ENCODE results near the gene FGF18. TPM values are rescaled to one million over a fixed set of nuclear protein-coding genes. Genes with fewer than 3 reads are reported as not detected.
"Not testable (repeated sequence)": the region's sequence is repeated elsewhere in the genome, so short reads cannot be mapped to it uniquely, and the experiment has no call there.

Gene FGF18
- total RNA-seq, 4 donors from 2014 or later, result 0.20 TPM; not detected in 3

- intact Hi-C loops (cut with DNase I; ENCODE audit: low total_unique reads) (no loop called here), in situ Hi-C loops (cut with MboI; ENCODE audit: low sequenced_read_pairs in 4 of 4) (loop anchor here (10.0 to 25.0 kb wide), 3 partner anchors 478 to 628 kb away; no protein-coding TSS in a partner anchor)
- Histone ChIP-seq H3K36me3 (peaks cover 5 to 76% of the 10 kb centered on the region in 2 donors), H3K4me3 (no peak overlapping the region), H3K27me3 (no peaks in the 10 kb centered on the region), H3K4me1 (no peaks in the 10 kb centered on the region), H3K9me3 (no peaks in the 10 kb centered on the region), H3K27ac (no peak overlapping the region)
- ATAC-seq (no peak), DNase-seq (no peak)
- no peak for TF ChIP-seq POLR2A (IDR thresholded peaks at IDR 0.05)
- no peak for TF ChIP-seq CTCF (IDR thresholded peaks at IDR 0.05 in 4 of 5, conservative IDR thresholded peaks at IDR 0.05 in 1 of 5)
Observed at GRCh38 chr5:171409164-171410136, 10.0 kb upstream of the FGF18 start.

GRCh38 chr5:171410181-171410580 lies 9.3 kb upstream of the FGF18 start:
- Histone ChIP-seq H3K4me3 (no peak overlapping the region), H3K9me3 (no peaks in the 10 kb centered on the region), H3K4me1 (no peaks in the 10 kb centered on the region), H3K27me3 (no peaks in the 10 kb centered on the region), H3K27ac (no peak overlapping the region), H3K36me3 (peaks cover 5 to 70% of the 10 kb centered on the region in 2 donors)
- DNase-seq (no peak), ATAC-seq (no peak)
- in situ Hi-C loops (cut with MboI; ENCODE audit: low sequenced_read_pairs in 4 of 4), result loop anchor here (10.0 to 25.0 kb wide), 3 partner anchors 477 to 627 kb away; no protein-coding TSS in a partner anchor
- no peak for TF ChIP-seq POLR2A (IDR thresholded peaks at IDR 0.05)
- TF ChIP-seq CTCF (IDR thresholded peaks at IDR 0.05 in 4 of 5, conservative IDR thresholded peaks at IDR 0.05 in 1 of 5), result no peak
- intact Hi-C loops (cut with DNase I; ENCODE audit: low total_unique reads), result no loop called here

GRCh38 chr5:171412186-171412585 lies 7.3 kb upstream of the FGF18 start:
- Histone ChIP-seq H3K27ac (no peak overlapping the region), H3K9me3 (no peaks in the 10 kb centered on the region), H3K36me3 (peaks cover 5 to 51% of the 10 kb centered on the region in 2 donors), H3K4me3 (no peak overlapping the region), H3K27me3 (no peaks in the 10 kb centered on the region), H3K4me1 (no peaks in the 10 kb centered on the region)
- DNase-seq, result no peak
- TF ChIP-seq POLR2A (IDR thresholded peaks at IDR 0.05) (no peak), CTCF (IDR thresholded peaks at IDR 0.05 in 4 of 5, conservative IDR thresholded peaks at IDR 0.05 in 1 of 5) (no peak)
- ATAC-seq, result no peak
- intact Hi-C loops (cut with DNase I; ENCODE audit: low total_unique reads) (no loop called here), in situ Hi-C loops (cut with MboI; ENCODE audit: low sequenced_read_pairs in 4 of 4) (loop anchor here (10.0 to 25.0 kb wide), 3 partner anchors 475 to 625 kb away; no protein-coding TSS in a partner anchor)

- Histone ChIP-seq H3K4me3 (no peak overlapping the region), H3K36me3 (peaks cover 0 to 41% of the 10 kb centered on the region in 2 donors), H3K4me1 (peaks cover 0 to under 1% of the 10 kb centered on the region in 2 donors), H3K9me3 (no peaks in the 10 kb centered on the region), H3K27ac (no peak overlapping the region), H3K27me3 (no peaks in the 10 kb centered on the region)
- ATAC-seq (no peak), DNase-seq (no peak)
- intact Hi-C loops (cut with DNase I; ENCODE audit: low total_unique reads) (no loop called here), in situ Hi-C loops (cut with MboI; ENCODE audit: low sequenced_read_pairs in 4 of 4) (loop anchor here (10.0 to 25.0 kb wide), 3 partner anchors 474 to 624 kb away; no protein-coding TSS in a partner anchor)
- TF ChIP-seq CTCF (IDR thresholded peaks at IDR 0.05 in 4 of 5, conservative IDR thresholded peaks at IDR 0.05 in 1 of 5) (no peak), POLR2A (IDR thresholded peaks at IDR 0.05) (no peak)
Observed at GRCh38 chr5:171413153-171413910, 6.1 kb upstream of the FGF18 start.

GRCh38 chr5:171413993-171414392 lies 5.5 kb upstream of the FGF18 start:
- H3K9me3 ChIP-seq; H3K4me1 ChIP-seq; ATAC-seq; H3K4me3 ChIP-seq; H3K27me3 ChIP-seq; intact Hi-C loops (cut with DNase I; ENCODE audit: low total_unique reads); H3K27ac ChIP-seq; DNase-seq: not testable (repeated sequence)
- in situ Hi-C loops (cut with MboI; ENCODE audit: low sequenced_read_pairs in 4 of 4), result loop anchor here (10.0 to 25.0 kb wide), 3 partner anchors 473 to 623 kb away; no protein-coding TSS in a partner anchor
- H3K36me3 ChIP-seq, result peaks cover 0 to 39% of the 10 kb centered on the region in 2 donors

All from gastrocnemius medialis (tissue), 4 donors.